Loucy (cell line): ENCODE results near the gene PLK2.

Experiments
- H2AFZ ChIP-seq: fragments of 200-600 bp; sonication (generic); 2 replicates; pipeline ENCODE4 v1.6.0; 2016; ENCODE audit warnings: antibody characterized with exemption, mild to moderate bottlenecking, low read length, moderate library complexity
- H3F3A ChIP-seq: fragments of 200-600 bp; 2 replicates; pipeline ENCODE4 v1.6.0; 2016; ENCODE audit warnings: antibody characterized with exemption, low read depth, mild to moderate bottlenecking
- H3K27me3 ChIP-seq: fragments of 200-600 bp; sonication (generic); 2 replicates; pipeline ENCODE4 v1.6.1; 2014; ENCODE audit warnings: low read length, mild to moderate bottlenecking; ENCODE audit not compliant: insufficient read depth, poor library complexity, severe bottlenecking
- H3K36me3 ChIP-seq: fragments of 200-600 bp; sonication (generic); 2 replicates; pipeline ENCODE4 v1.6.1; 2016; ENCODE audit warnings: low read length; ENCODE audit not compliant: insufficient read depth
- H3K4me1 ChIP-seq: fragments of 200-600 bp; sonication (generic); 2 replicates; pipeline ENCODE4 v1.5.1; 2014; ENCODE audit warnings: low read length, mild to moderate bottlenecking; ENCODE audit not compliant: insufficient read depth, poor library complexity, severe bottlenecking
- H3K4me2 ChIP-seq: fragments of 200-600 bp; sonication (generic); 2 replicates; pipeline ENCODE4 v1.6.0; 2014; ENCODE audit warnings: antibody characterized with exemption, low read length, low read depth, mild to moderate bottlenecking; ENCODE audit not compliant: poor library complexity, severe bottlenecking
- H3K4me3 ChIP-seq: fragments of 200-600 bp; sonication (generic); 2 replicates; pipeline ENCODE4 v1.5.1; 2014; ENCODE audit warnings: low read length, mild to moderate bottlenecking, mixed read lengths; ENCODE audit not compliant: poor library complexity, severe bottlenecking
- H3K79me2 ChIP-seq: fragments of 200-600 bp; sonication (generic); 2 replicates; pipeline ENCODE4 v1.6.1; 2014; ENCODE audit warnings: low read length; ENCODE audit not compliant: insufficient read depth
- H3K9ac ChIP-seq: fragments of 200-600 bp; sonication (generic); 2 replicates; pipeline ENCODE4 v1.6.0; 2014; ENCODE audit warnings: mild to moderate bottlenecking, low read depth, low read length, moderate library complexity; ENCODE audit not compliant: poor library complexity, severe bottlenecking
- H3K9me2 ChIP-seq: fragments of 200-600 bp; sonication (generic); replicated peaks from 2 replicates; pipeline ENCODE4 v1.6.1; 2016; ENCODE audit warnings: low read depth, low read length, mixed read lengths
- H3K9me3 ChIP-seq: fragments of 200-600 bp; sonication (generic); 2 replicates; pipeline ENCODE4 v1.6.1; 2014; ENCODE audit warnings: mild to moderate bottlenecking, antibody characterized with exemption, low read length, low read depth; ENCODE audit not compliant: insufficient read depth
- H4K20me1 ChIP-seq: fragments of 200-600 bp; sonication (generic); 2 replicates; pipeline ENCODE4 v1.6.0; 2014; ENCODE audit warnings: antibody characterized with exemption, low read length, mild to moderate bottlenecking; ENCODE audit not compliant: insufficient read depth, poor library complexity, severe bottlenecking
- CTCF ChIP-seq: fragments of 200-600 bp; sonication (generic); conservative IDR thresholded peaks from 2 replicates; pipeline ENCODE4 v1.5.1; 2014; ENCODE audit warnings: mild to moderate bottlenecking, antibody characterized with exemption, low read length
- EZH2phosphoT487 ChIP-seq: fragments of 200-600 bp; IDR thresholded peaks from 2 replicates; pipeline ENCODE4 v1.6.1; 2018; ENCODE audit warnings: antibody characterized with exemption, mild to moderate bottlenecking, moderate library complexity, borderline replicate concordance

PLK2 gene

GRCh38 chr5:58459146-58460001, 512 bp downstream of the PLK2 start:
- no peaks in the 10 kb centered on the region for H3K79me2 ChIP-seq
- TF ChIP-seq EZH2phosphoT487 (no peak), CTCF (no peak)
- H3K9me2 ChIP-seq = no peaks in the 10 kb centered on the region
- H3F3A ChIP-seq = no peaks in the 10 kb centered on the region
- peak overlapping the region; percentile 73 for H3K4me3 ChIP-seq
- no peaks in the 10 kb centered on the region for H3K9me3 ChIP-seq
- no peaks in the 10 kb centered on the region for H3K4me1 ChIP-seq
- H3K27me3 ChIP-seq = no peaks in the 10 kb centered on the region
- peak overlapping the region; percentile 54 for H3K9ac ChIP-seq
- peak overlapping the region; percentile 61 for H3K4me2 ChIP-seq
- H4K20me1 ChIP-seq = no peaks in the 10 kb centered on the region
- H3K36me3 ChIP-seq = no peaks in the 10 kb centered on the region
- peak overlapping the region; percentile 80 for H2AFZ ChIP-seq

- Histone ChIP-seq H3F3A (no peaks in the 10 kb centered on the region), H3K4me1 (no peaks in the 10 kb centered on the region), H3K27me3 (no peaks in the 10 kb centered on the region), H4K20me1 (no peaks in the 10 kb centered on the region), H3K79me2 (no peaks in the 10 kb centered on the region), H3K9ac (peak overlapping the region; percentile 54), H3K9me3 (no peaks in the 10 kb centered on the region), H3K4me3 (peak overlapping the region; percentile 73), H2AFZ (no peak overlapping the region), H3K9me2 (no peaks in the 10 kb centered on the region), H3K4me2 (peak overlapping the region; percentile 61), H3K36me3 (no peaks in the 10 kb centered on the region)
- no peak for TF ChIP-seq EZH2phosphoT487
- TF ChIP-seq CTCF = no peak
Observed at GRCh38 chr5:58458743-58459145, 1.1 kb downstream of the PLK2 start.

GRCh38 chr5:58458141-58458742, 1.6 kb downstream of the PLK2 start:
- peak overlapping the region; percentile 73 for H3K4me3 ChIP-seq

More at GRCh38 chr5:58458141-58458742, 1.6 kb downstream of the PLK2 start:
- no peak overlapping the region for H3K9ac ChIP-seq
- H3K36me3 ChIP-seq = no peaks in the 10 kb centered on the region
- no peaks in the 10 kb centered on the region for H4K20me1 ChIP-seq
- H2AFZ ChIP-seq = no peak overlapping the region
- TF ChIP-seq EZH2phosphoT487 (no peak), CTCF (no peak)
- H3K9me2 ChIP-seq = no peaks in the 10 kb centered on the region
- no peaks in the 10 kb centered on the region for H3K4me1 ChIP-seq
- H3K27me3 ChIP-seq = no peaks in the 10 kb centered on the region
- no peaks in the 10 kb centered on the region for H3K9me3 ChIP-seq
- H3F3A ChIP-seq = no peaks in the 10 kb centered on the region
- no peaks in the 10 kb centered on the region for H3K79me2 ChIP-seq
- peak overlapping the region; percentile 61 for H3K4me2 ChIP-seq
